ENCODE data around the gene ING4. TPM values are rescaled to one million over a fixed set of nuclear protein-coding genes. Genes with fewer than 3 reads are reported as not detected.

Gene ING4
- total RNA-seq, 1 experiment from 2014 or later, result 20.1 TPM

GRCh38 chr12:6615802-6616201 is 47.1 kb downstream of the ING4 start:
- Histone ChIP-seq H2BK5ac (ENCODE audit: insufficient read length, low read length) (no peak overlapping the region), H2AFZ (ENCODE audit: low read length) (no peak overlapping the region), H3K27ac (ENCODE audit: insufficient read length, low read depth, low read length) (no peak overlapping the region), H2BK120ac (ENCODE audit: low read depth, low read length, poor library complexity, severe bottlenecking) (no peak overlapping the region), H4K5ac (ENCODE audit: insufficient read length, low read depth, low read length) (no peak overlapping the region), H3K9me3 (ENCODE audit: control insufficient read depth, low read depth, low read length) (no peaks in the 10 kb centered on the region), H2BK12ac (ENCODE audit: insufficient read length, low read depth, low read length) (no peak overlapping the region), H4K8ac (replicated peaks; ENCODE audit: insufficient read length, low read depth, low read length) (no peak overlapping the region), H3K4ac (ENCODE audit: low read depth, low read length) (no peak overlapping the region), H3K9ac (ENCODE audit: extremely low read depth, insufficient read length, low read length) (no peak overlapping the region), H2AK5ac (ENCODE audit: insufficient read length, low read length) (no peak overlapping the region), H3K14ac (ENCODE audit: insufficient read depth, low read length) (no peak overlapping the region), H4K20me1 (ENCODE audit: control insufficient read depth, insufficient read depth, insufficient read length) (no peaks in the 10 kb centered on the region), H3K79me1 (ENCODE audit: insufficient read depth, low read depth, low read length, poor library complexity, severe bottlenecking) (no peaks in the 10 kb centered on the region), H3K4me1 (ENCODE audit: insufficient read depth, low read length) (peaks cover 16% of the 10 kb centered on the region; the same call in 1 of the 2 replicates), H3K79me2 (ENCODE audit: insufficient read depth, low read length) (no peaks in the 10 kb centered on the region), H3K56ac (ENCODE audit: insufficient read length, low read depth, low read length) (no peak overlapping the region), H4K91ac (ENCODE audit: insufficient read length, low read depth, low read length) (no peak overlapping the region), H2BK20ac (ENCODE audit: low read depth, low read length, poor library complexity, severe bottlenecking) (no peak overlapping the region), H3K27me3 (ENCODE audit: insufficient read depth, low read length) (peaks cover 6% of the 10 kb centered on the region; the same call in 1 of the 2 replicates), H3T11ph (ENCODE audit: low read length) (no peak overlapping the region), H3K18ac (ENCODE audit: insufficient read length, low read depth, low read length) (no peak overlapping the region), H3K23ac (ENCODE audit: insufficient read length, low read depth, low read length) (no peak overlapping the region), H3K23me2 (ENCODE audit: insufficient read length, low read depth, low read length, poor library complexity, severe bottlenecking) (peaks cover 4% of the 10 kb centered on the region), H3K4me2 (ENCODE audit: insufficient read depth, insufficient read length, low read length) (no peak overlapping the region), H2BK15ac (ENCODE audit: low read depth, low read length) (no peak overlapping the region)
- peaks cover 23% of the 10 kb centered on the region for H3K27me3 Mint-ChIP-seq (ENCODE audit: low read depth)
- no peak for DNase-seq
- TF ChIP-seq CTCF (conservative IDR thresholded peaks at IDR 0.05), result no peak
- peak overlapping the region in 2 of 3 experiments; percentile 5 to 41; a peak in 3 of 7 replicates for H3K27ac Mint-ChIP-seq
- peaks cover 36 to 47% of the 10 kb centered on the region in 2 experiments for H3K4me1 Mint-ChIP-seq
- no peaks in the 10 kb centered on the region; a peak in 1 of 5 replicates for H3K9me3 Mint-ChIP-seq
- no peak overlapping the region for H3K4me3 Mint-ChIP-seq
- WGBS (ENCODE audit: extremely low coverage, insufficient read length, low lambda C conversion rate), result no CpG with 5 or more reads among the region's 3 CpGs
- peaks cover 0 to under 1% (median 0%) of the 10 kb centered on the region in 3 experiments; a peak in 2 of 7 replicates for H3K36me3 Mint-ChIP-seq (ENCODE audit: insufficient read depth in 1 of 3, low read depth in 3 of 3)

Measured in H9 (cell line).